GM19467 (cell line): Measurements from ENCODE around the gene C7orf57.
A peak's percentile ranks its signal among the peaks of the same experiment; 100 is the strongest.
"Not testable (repeated sequence)": the region's sequence is repeated elsewhere in the genome, so short reads cannot be mapped to it uniquely, and the experiment has no call there.

ENCODE experiments used
- ATAC-seq: cut with Tn5 transposase; IDR thresholded peaks from one replicate; pipeline ENCODE4 v1.9.1; 2021; ENCODE audit warnings: mild to moderate bottlenecking, moderate library complexity; ENCODE audit not compliant: unreplicated experiment

Gene C7orf57

DNA sequence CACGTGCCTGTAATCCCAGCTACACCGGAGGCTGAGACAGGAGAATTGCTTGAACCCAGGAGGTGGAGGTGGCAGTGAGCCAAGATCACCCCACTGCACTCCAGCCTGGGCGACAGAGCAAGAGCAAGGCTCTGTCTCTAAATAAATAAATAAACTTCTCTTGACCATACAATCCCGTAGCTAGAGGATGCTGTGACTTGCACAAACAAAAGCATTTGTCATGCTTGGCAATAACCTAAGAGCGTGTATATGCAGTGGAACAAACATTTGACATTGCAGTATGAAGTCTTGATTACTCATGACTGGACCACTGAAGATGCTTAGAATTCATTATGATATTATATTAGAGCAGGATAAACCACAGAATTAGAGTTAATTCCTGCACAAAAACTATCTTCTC is 1.4 kb upstream of the C7orf57 start:
- ATAC-seq, result no peak

GRCh38 chr7:48035967-48036478 is 680 bp downstream of the C7orf57 start:
- no peak for ATAC-seq

- no peak for ATAC-seq
These were observed 3.6 kb downstream of the C7orf57 start for GRCh38 chr7:48038815-48039506.

GRCh38 chr7:48040944-48041652 is 5.8 kb downstream of the C7orf57 start:
- no peak for ATAC-seq

GRCh38 chr7:48041653-48041970 is 6.3 kb downstream of the C7orf57 start:
- no peak for ATAC-seq

GRCh38 chr7:48042216-48042615 is 6.9 kb downstream of the C7orf57 start:
- no peak for ATAC-seq

- no peak for ATAC-seq
These were observed 7.3 kb downstream of the C7orf57 start for GRCh38 chr7:48042636-48043035.

DNA sequence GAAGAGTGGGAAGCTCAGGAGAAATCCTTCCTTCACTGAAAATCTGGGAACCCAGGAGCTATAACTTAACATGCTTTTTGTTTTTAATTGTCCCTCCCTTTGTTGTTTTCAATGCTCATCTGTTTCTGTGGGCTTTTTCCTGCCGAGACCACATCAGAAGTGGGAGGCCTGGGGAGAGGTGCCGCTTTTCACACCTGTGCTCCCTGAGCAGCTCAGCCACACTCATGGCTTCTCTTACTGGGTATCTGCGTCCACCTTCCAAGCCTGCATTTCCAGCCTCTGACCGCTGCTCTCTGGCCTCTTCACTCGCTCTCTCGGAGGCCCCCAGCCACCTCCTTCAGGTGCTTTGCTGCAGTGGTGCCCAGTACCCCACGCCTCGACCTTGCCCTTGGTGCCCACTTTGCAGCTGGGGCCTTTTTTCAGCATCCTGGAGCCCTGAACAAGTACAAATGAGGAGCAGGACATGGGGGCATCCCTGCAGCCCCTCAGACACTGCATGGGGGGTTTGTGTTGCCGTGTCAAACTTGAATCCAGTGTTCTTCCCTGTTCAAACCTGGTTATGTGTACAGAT is 9.9 kb downstream of the C7orf57 start:
- ATAC-seq, result no peak

DNA sequence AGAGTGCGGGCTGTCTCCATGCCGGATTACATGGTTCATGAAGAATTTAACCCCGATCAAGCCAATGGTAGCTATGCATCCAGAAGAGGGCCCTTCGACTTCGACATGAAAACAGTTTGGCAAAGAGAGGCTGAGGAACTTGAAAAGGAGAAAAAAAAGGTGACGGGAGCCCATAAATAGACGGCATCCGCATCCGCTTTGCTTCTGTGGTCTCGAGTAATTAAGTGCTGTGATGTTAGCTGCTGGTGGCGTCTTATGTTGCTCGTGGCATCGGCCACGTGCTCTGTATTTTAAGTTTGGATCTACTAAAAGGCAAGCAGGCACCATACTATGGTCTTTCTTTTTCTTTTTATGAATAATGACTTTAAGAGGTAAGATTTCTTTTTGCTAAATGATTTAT is 11.1 kb downstream of the C7orf57 start:
- no peak for ATAC-seq

DNA sequence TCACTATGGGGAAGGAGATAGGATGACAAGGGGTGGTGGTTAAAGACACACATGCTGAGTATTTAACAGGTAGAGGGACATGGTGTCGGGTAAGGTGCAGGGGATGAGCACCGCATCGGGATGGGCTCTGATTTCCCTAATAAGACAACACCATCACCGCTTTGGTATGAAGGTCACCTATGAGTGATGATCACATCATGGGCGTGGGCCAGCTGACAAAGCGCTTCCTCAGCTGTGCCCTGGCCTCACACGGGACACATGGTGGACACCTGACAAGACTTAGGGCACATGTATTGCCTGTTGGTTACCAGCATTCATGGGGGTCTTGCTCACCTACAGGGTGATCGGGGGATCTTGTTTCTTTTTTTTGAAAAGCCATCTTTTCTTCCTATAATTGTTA is 12.8 kb downstream of the C7orf57 start:
- no peak for ATAC-seq

DNA sequence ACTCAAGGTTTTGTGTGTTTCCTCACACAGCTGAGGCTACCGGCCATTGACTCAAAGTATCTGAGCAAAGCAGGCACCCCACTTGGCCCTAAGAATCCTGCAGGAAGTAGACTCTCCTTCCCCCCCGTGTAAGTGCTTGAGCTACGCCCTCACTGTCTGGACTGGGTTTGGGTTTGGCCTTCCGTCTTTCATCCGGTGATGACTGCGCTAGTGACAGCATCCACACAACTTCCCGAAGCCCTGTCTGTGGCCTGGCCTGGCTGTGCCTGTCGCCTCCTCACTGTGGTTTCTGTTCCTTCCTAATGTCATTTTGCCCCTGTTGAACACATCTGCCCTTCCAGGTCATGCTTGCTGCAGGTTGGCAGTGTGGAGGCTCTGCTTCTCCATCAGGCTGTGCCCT is 14.5 kb downstream of the C7orf57 start:
- ATAC-seq, result no peak

- peak; percentile 69 for ATAC-seq
These were observed 17.4 kb downstream of the C7orf57 start for GRCh38 chr7:48052748-48053147.

- no peak for ATAC-seq
These were observed 18.4 kb downstream of the C7orf57 start for GRCh38 chr7:48053736-48054135.

DNA sequence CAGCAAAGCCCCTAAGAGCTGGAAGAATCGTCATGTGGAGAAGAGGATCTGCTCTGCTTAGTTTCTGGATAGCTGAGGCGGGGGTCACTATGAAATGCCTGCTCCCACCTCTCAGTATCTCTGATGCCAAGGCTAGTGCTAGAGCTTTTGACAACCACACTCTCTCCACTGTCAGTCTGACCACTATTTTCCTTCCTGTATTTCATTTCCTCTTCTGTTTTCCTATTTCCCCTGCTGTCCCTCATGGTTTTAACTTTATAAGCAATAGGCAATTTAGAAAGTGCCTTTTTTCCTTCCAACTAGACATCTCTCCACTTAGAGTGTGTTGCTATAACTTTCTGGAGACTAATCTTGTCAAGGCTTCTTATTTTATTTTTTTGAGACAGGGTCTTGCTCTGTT is 23.6 kb downstream of the C7orf57 start:
- no peak for ATAC-seq

GRCh38 chr7:48059706-48060105 is 24.4 kb downstream of the C7orf57 start:
- no peak for ATAC-seq

DNA sequence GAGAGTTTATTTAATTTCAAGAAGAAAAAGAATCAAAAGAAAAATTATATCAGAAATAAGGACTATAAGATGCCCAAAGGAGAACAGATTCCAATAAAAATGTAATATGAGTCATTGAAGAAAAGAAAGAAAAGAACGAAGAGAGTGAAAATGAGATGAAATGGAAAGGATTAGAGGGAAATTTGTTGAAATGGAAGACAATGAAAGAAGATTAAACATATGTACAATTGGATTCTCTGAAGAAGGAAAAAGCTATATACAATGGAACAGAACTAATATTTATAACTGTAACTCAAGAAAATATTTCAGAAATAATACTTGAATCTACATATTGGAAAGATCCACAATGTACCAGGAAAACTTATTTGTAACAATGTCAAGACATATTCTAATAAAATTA is 28.6 kb downstream of the C7orf57 start:
- ATAC-seq, result no peak

DNA sequence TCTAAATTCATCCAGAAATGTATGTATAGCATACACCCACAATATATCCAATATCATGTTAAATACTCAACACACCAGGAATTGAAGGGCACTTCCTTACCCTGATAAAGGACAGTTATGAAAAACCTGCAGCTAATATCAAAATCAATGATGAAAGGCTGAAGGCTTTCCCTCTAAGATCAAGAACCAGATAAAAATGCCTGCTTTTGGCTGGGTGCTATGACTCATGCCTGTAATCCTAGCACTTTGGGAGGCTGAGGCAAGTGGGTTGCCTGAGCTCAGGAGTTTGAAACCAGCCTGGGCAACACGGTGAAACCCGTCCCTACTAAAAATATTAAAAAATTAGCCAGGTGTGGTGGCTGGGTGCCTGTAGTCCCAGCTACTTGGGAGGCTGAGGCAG is 32.1 kb downstream of the C7orf57 start:
- ATAC-seq, result no peak

GRCh38 chr7:48074204-48074654 is 38.9 kb downstream of the C7orf57 start:
- no peak for ATAC-seq

DNA sequence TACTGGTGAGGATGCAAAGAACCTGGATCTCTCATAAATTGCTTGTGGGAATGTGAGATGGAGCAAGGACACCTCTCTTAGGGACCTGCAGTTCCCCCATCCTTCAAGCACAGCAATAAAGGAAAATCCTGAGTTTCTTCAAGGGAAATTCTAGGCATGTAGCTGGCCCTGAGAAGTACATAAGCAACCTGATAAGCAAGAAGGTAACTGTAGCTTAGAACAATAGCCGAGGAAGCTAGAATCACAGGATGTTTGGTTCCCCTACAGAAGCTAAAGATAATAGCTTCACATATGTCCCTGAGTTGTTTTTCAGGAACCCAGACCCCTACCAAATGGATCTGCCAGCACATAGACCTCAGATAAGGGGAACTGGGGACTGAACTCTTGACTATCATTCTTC is 42.1 kb downstream of the C7orf57 start:
- no peak for ATAC-seq

DNA sequence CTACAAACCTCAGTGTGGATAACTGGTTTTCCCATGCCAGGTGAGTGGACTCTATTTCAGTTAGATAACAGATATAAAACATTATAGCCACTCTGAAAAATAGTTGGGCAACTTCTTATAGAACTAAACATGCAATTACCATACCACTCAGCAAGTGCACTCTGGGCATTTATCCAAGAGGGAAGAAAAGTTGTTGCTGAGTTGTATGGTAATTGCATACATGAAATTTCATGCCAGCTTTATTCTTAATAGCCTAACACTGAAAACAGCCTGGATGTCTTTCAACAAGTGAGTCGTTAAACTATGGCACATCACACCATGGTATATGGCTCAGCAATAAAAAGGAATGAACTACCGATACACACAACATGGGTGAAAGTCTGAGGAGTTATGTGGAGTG is 43.1 kb downstream of the C7orf57 start:
- ATAC-seq, result no peak

GRCh38 chr7:48082378-48082777 is 47.0 kb downstream of the C7orf57 start:
- not testable (repeated sequence) for ATAC-seq
